ENCODE results near the gene GNG7.

The GNG7 gene

DNA sequence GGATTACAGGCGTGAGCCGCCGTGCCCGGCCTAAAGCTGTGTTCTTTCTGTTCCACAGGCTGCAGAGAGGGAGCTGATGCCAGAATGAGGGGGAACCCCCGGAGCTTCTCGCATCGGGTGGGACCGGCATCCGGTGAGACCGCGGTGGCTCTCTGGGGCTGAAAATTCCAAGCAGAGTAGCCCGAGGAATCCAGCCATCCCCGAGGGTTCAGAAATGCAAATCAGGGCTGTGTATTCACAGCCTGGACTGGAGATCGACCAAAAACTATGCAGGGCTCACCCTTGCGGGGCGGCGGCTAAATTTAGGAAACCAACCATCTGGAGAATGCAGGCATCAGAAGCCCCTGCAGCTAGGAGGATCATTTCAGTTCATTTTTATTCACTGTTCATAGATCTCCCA, 99.2 kb downstream of the GNG7 start (continued):
- TF ChIP-seq BACH2 (CRISPR knock-in tag; IDR thresholded peaks at IDR 0.05; ENCODE audit: borderline replicate concordance) (no peak), SNAI2 (CRISPR knock-in tag; IDR thresholded peaks at IDR 0.05) (no peak), ZFP3 (CRISPR knock-in tag; IDR thresholded peaks at IDR 0.05) (no peak)

DNA sequence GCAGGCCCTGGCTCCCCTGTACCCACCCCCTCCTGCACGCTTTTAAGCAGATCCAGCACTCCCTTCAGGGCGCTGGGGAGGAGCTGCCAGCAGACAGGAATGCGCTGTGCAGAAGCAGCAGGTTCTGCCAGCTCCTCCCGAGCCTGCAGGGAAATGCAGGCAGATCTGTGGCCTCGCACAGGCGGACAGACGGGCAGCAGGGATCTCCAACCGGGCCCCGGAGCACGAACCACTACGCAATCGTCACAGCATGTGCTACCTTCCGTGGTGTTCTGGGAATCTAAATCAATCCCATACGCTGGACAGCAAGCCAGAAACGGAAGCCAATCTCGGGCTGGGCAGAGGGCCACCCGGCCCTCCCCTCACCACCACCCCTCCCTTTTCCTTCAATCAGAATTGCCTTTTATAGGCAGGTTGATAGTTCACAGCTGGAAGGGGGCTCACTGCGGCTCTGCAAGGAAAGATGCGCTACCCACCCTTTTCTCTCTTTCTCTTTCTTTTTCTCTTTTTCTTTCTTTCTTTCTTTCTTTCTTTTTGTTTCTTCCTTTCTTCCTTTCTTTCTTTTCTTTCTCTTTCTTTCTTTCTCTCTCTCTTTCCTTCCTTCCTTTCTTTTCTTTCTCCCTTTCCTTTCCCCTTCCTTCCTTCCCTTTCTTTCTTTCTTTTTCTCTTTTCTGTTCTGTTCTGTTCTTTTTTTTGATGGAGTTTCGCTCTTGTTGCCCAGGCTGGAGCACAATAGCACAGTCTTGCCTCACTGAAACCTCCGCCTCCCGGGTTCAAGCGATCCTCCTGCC, 99.9 kb downstream of the GNG7 start:
- TF ChIP-seq RARB (CRISPR knock-in tag; IDR thresholded peaks at IDR 0.05) (no peak), ISL1 (CRISPR knock-in tag; IDR thresholded peaks at IDR 0.05) (no peak), GLIS3 (CRISPR knock-in tag; IDR thresholded peaks at IDR 0.05) (no peak), ZFP30 (CRISPR knock-in tag; IDR thresholded peaks at IDR 0.05) (no peak), PPARA (CRISPR knock-in tag; IDR thresholded peaks at IDR 0.05; ENCODE audit: borderline replicate concordance) (no peak), TCF4 (CRISPR knock-in tag; IDR thresholded peaks at IDR 0.05; ENCODE audit: borderline replicate concordance) (no peak; the same call in 1 of the 2 replicates), ZNF8 (CRISPR knock-in tag; IDR thresholded peaks at IDR 0.05) (no peak), ESRRG (CRISPR knock-in tag; IDR thresholded peaks at IDR 0.05) (no peak), ZNF70 (CRISPR knock-in tag; IDR thresholded peaks at IDR 0.05) (no peak), OSR1 (CRISPR knock-in tag; IDR thresholded peaks at IDR 0.05) (no peak), ZNF565 (CRISPR knock-in tag; conservative IDR thresholded peaks at IDR 0.05; ENCODE audit: low read depth) (no peak), SNAI2 (CRISPR knock-in tag; IDR thresholded peaks at IDR 0.05) (no peak)
- TF ChIP-seq, protein P1, sequence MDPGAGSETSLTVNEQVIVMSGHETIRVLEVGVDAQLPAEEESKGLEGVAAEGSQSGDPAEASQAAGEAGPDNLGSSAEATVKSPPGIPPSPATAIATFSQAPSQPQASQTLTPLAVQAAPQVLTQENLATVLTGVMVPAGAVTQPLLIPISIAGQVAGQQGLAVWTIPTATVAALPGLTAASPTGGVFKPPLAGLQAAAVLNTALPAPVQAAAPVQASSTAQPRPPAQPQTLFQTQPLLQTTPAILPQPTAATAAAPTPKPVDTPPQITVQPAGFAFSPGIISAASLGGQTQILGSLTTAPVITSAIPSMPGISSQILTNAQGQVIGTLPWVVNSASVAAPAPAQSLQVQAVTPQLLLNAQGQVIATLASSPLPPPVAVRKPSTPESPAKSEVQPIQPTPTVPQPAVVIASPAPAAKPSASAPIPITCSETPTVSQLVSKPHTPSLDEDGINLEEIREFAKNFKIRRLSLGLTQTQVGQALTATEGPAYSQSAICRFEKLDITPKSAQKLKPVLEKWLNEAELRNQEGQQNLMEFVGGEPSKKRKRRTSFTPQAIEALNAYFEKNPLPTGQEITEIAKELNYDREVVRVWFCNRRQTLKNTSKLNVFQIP (CRISPR knock-in tag; IDR thresholded peaks at IDR 0.05; ENCODE audit: borderline replicate concordance, low read depth), result no peak
- TF ChIP-seq, protein P2, sequence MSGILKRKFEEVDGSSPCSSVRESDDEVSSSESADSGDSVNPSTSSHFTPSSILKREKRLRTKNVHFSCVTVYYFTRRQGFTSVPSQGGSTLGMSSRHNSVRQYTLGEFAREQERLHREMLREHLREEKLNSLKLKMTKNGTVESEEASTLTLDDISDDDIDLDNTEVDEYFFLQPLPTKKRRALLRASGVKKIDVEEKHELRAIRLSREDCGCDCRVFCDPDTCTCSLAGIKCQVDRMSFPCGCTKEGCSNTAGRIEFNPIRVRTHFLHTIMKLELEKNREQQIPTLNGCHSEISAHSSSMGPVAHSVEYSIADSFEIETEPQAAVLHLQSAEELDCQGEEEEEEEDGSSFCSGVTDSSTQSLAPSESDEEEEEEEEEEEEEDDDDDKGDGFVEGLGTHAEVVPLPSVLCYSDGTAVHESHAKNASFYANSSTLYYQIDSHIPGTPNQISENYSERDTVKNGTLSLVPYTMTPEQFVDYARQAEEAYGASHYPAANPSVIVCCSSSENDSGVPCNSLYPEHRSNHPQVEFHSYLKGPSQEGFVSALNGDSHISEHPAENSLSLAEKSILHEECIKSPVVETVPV (CRISPR knock-in tag; IDR thresholded peaks at IDR 0.05), result no peak
- TF ChIP-seq, protein P3, sequence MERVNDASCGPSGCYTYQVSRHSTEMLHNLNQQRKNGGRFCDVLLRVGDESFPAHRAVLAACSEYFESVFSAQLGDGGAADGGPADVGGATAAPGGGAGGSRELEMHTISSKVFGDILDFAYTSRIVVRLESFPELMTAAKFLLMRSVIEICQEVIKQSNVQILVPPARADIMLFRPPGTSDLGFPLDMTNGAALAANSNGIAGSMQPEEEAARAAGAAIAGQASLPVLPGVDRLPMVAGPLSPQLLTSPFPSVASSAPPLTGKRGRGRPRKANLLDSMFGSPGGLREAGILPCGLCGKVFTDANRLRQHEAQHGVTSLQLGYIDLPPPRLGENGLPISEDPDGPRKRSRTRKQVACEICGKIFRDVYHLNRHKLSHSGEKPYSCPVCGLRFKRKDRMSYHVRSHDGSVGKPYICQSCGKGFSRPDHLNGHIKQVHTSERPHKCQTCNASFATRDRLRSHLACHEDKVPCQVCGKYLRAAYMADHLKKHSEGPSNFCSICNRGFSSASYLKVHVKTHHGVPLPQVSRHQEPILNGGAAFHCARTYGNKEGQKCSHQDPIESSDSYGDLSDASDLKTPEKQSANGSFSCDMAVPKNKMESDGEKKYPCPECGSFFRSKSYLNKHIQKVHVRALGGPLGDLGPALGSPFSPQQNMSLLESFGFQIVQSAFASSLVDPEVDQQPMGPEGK (CRISPR knock-in tag; IDR thresholded peaks at IDR 0.05; ENCODE audit: borderline replicate concordance), result no peak
- ATAC-seq, result peak; percentile 94

DNA sequence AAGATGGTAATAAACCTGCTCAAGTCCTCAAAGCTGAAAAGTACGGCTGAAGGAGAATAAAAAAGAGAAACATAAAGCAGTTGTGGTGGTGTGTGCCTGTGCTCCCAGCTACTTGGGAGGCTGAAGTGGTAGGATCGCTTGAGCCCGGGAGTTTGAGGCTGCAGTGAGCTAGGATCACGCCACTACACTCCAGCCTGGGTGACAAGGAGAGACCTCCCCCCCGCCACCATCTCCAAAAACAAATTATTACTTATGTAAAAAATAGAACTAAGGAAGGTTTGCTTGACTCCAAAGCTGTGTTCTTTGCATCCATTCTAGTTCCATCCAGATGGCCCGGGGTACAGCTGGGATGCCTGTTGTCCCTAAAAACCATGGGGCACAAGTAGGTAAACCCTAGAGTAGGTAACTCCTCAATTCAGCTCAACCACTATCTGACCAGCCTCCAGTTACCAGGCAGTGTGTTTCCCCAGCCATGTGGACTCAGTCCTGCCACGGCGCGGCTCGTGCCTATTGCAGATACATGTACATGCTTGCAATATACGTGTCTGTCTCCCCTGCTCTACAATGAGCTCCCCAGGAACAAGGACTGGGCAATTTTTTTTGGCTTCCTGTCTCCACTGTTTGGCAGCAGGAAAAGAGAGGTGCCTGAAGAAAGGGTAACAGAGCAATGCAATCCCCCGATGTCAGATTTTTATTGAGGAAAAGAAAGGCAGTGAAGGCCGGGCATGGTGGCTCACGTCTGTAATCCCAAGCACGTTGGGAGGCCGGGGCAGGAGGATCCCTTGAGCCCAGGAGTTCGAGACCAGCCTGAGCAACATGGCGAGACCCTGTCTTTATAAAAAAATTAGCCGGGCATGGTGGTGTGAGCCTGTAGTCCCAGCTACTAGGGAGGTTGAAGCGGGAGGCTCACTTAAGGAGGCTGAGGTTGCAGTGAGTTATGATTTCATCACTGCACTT, 101.3 kb downstream of the GNG7 start:
- no peak for ATAC-seq
- TF ChIP-seq, protein P3 (CRISPR knock-in tag; IDR thresholded peaks at IDR 0.05; ENCODE audit: borderline replicate concordance), result no peak
- no peak for TF ChIP-seq SNAI2 (CRISPR knock-in tag; IDR thresholded peaks at IDR 0.05)
- no peak for TF ChIP-seq ZFP30 (CRISPR knock-in tag; IDR thresholded peaks at IDR 0.05)
- no peak for TF ChIP-seq ZFP3 (CRISPR knock-in tag; IDR thresholded peaks at IDR 0.05)
- TF ChIP-seq, protein P4, sequence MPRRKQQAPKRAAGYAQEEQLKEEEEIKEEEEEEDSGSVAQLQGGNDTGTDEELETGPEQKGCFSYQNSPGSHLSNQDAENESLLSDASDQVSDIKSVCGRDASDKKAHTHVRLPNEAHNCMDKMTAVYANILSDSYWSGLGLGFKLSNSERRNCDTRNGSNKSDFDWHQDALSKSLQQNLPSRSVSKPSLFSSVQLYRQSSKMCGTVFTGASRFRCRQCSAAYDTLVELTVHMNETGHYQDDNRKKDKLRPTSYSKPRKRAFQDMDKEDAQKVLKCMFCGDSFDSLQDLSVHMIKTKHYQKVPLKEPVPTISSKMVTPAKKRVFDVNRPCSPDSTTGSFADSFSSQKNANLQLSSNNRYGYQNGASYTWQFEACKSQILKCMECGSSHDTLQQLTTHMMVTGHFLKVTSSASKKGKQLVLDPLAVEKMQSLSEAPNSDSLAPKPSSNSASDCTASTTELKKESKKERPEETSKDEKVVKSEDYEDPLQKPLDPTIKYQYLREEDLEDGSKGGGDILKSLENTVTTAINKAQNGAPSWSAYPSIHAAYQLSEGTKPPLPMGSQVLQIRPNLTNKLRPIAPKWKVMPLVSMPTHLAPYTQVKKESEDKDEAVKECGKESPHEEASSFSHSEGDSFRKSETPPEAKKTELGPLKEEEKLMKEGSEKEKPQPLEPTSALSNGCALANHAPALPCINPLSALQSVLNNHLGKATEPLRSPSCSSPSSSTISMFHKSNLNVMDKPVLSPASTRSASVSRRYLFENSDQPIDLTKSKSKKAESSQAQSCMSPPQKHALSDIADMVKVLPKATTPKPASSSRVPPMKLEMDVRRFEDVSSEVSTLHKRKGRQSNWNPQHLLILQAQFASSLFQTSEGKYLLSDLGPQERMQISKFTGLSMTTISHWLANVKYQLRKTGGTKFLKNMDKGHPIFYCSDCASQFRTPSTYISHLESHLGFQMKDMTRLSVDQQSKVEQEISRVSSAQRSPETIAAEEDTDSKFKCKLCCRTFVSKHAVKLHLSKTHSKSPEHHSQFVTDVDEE (CRISPR knock-in tag; IDR thresholded peaks at IDR 0.05), result no peak
- no peak for TF ChIP-seq ZNF70 (CRISPR knock-in tag; IDR thresholded peaks at IDR 0.05)
- TF ChIP-seq ARNTL (CRISPR knock-in tag; IDR thresholded peaks at IDR 0.05; ENCODE audit: borderline replicate concordance, low read depth), result no peak
- no peak for TF ChIP-seq ESRRG (CRISPR knock-in tag; IDR thresholded peaks at IDR 0.05)
- TF ChIP-seq ZC3H10 (CRISPR knock-in tag; IDR thresholded peaks at IDR 0.05), result no peak
- TF ChIP-seq GLIS3 (CRISPR knock-in tag; IDR thresholded peaks at IDR 0.05), result no peak
- TF ChIP-seq, protein P2 (CRISPR knock-in tag; IDR thresholded peaks at IDR 0.05), result no peak
- no peak for TF ChIP-seq PPARA (CRISPR knock-in tag; IDR thresholded peaks at IDR 0.05; ENCODE audit: borderline replicate concordance)
- no peak for TF ChIP-seq BACH2 (CRISPR knock-in tag; IDR thresholded peaks at IDR 0.05; ENCODE audit: borderline replicate concordance)
- TF ChIP-seq ZNF565 (CRISPR knock-in tag; conservative IDR thresholded peaks at IDR 0.05; ENCODE audit: low read depth), result no peak
- TF ChIP-seq ZNF8 (CRISPR knock-in tag; IDR thresholded peaks at IDR 0.05), result no peak
- no peak for TF ChIP-seq TOX (CRISPR knock-in tag; IDR thresholded peaks at IDR 0.05; ENCODE audit: borderline replicate concordance)
- TF ChIP-seq ISL1 (CRISPR knock-in tag; IDR thresholded peaks at IDR 0.05), result no peak
